ENCODE results near the gene PTH1R.
"Not testable (repeated sequence)": the region's sequence is repeated elsewhere in the genome, so short reads cannot be mapped to it uniquely, and the experiment has no call there.

- TF ChIP-seq EZH2, CTCF, EZH2phosphoT487 (IDR thresholded peaks at IDR 0.05): not testable (repeated sequence)
Measured at GRCh38 chr3:46910914-46911313, 33.4 kb downstream of the PTH1R start.

Measured in neural progenitor cell (in vitro differentiated cells).